ENCODE measurements around the gene CARD9. TPM values are rescaled to one million over a fixed set of nuclear protein-coding genes. Genes with fewer than 3 reads are reported as not detected.

CARD9 gene
- total and polyA plus RNA-seq, 2 of the 8 experiments (the other 6 are each of a cell fraction or from before 2014, with no cell fraction given), result 0.15 to 1.1 TPM

DNA sequence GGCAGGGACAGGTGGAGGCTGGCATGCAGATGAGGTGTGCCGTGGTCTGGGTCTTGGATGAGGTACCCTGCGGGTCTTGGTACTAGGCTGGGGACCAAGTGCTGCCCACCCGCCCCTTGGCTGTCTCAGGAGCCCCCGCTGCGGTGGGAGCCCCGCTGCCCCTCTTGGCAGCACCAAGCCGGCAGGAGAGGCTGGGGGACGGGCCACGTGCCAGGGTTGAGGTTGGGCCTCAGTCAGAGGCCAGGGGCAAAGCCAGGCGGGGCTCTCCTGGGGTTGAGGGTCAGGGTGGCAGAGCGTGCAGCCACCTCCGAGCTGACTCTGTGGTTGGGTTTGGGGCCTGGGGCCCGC is 2.0 kb downstream of the CARD9 start:
- H3K27me3 ChIP-seq (replicated peaks in 1 of 4; ENCODE audit: control insufficient read depth in 3 of 4, extremely low read depth in 1 of 4, insufficient read depth in 3 of 4, low read length in 3 of 4), result no peaks in the 10 kb centered on the region
- no peak overlapping the region for H3K18ac ChIP-seq (ENCODE audit: extremely low read depth, low read length)
- ChIA-PET POLR2A (ENCODE audit: partially characterized antibody) (interaction anchor here (0.9 to 7.2 kb wide), 6 partner anchors 10 to 67 kb away, joined by 3 to 43 read pairs (median 6); partner anchors contain the start of gene DNLZ), CTCF (ENCODE audit: partially characterized antibody) (interaction anchor here (1.8 to 3.0 kb wide), 3 partner anchors 8 to 48 kb away, joined by 8 to 19 read pairs (median 15); partner anchors contain the start of gene DNLZ)
- no peaks in the 10 kb centered on the region for H3K79me1 ChIP-seq (ENCODE audit: low read depth, low read length)
- H2AK5ac ChIP-seq (ENCODE audit: low read depth, low read length), result no peak overlapping the region
- H3K9me3 ChIP-seq (ENCODE audit: insufficient read depth in 2 of 2, low read depth in 1 of 2, low read length in 1 of 2), result no peaks in the 10 kb centered on the region
- H2BK12ac ChIP-seq (ENCODE audit: low read depth, low read length), result no peak overlapping the region
- no peak overlapping the region for H2BK5ac ChIP-seq (ENCODE audit: low read depth, low read length)
- no peak overlapping the region for H3K14ac ChIP-seq (ENCODE audit: insufficient read length)
- DNase-seq (ENCODE audit: low read depth in 1 of 2, low spot score in 2 of 2) (no peak), FAIRE-seq (no peak)
- no peak for TF ChIP-seq EP300 (IDR thresholded peaks at IDR 0.05; ENCODE audit: borderline replicate concordance in 1 of 2, low read depth in 2 of 2, low read length in 2 of 2)
- TF ChIP-seq SUZ12 (IDR thresholded peaks at IDR 0.05; ENCODE audit: low read length), result no peak
- no peak for TF ChIP-seq SIX5 (IDR thresholded peaks at IDR 0.05; ENCODE audit: low read depth, low read length)
- no peak overlapping the region for H2BK15ac ChIP-seq (ENCODE audit: low read length)
- WGBS, 2 experiments (ENCODE audit: extremely low coverage in 1 of 2, insufficient coverage in 1 of 2, insufficient read length in 1 of 2, insufficient replicate concordance in 2 of 2, low coverage in 1 of 2, low lambda C conversion rate in 2 of 2, missing lambda C conversion rate in 1 of 2), result 83% methylated on average over 6 of the region's 13 CpGs; no CpG with 5 or more reads in 1 of the 2 experiments
- H3K36me3 ChIP-seq (ENCODE audit: control insufficient read depth in 2 of 4, insufficient read depth in 4 of 4, low read length in 3 of 4), result no peaks in the 10 kb centered on the region; a peak in 1 of 8 replicates
- no peak overlapping the region for H3K9ac ChIP-seq (replicated peaks in 1 of 4; ENCODE audit: extremely low read depth in 1 of 4, low read depth in 3 of 4, low read length in 3 of 4)
- no peak overlapping the region for H3K56ac ChIP-seq (replicated peaks; ENCODE audit: insufficient read length, low read depth, low read length)
- no peak overlapping the region for H3K4me3 ChIP-seq (ENCODE audit: extremely low read depth in 1 of 4, insufficient read depth in 2 of 4, low read depth in 3 of 4, low read length in 4 of 4)
- H3K23me2 ChIP-seq (ENCODE audit: low read depth, low read length), result no peaks in the 10 kb centered on the region
- no peak overlapping the region for H3K4me2 ChIP-seq (ENCODE audit: insufficient read depth in 1 of 2, low read depth in 2 of 2, low read length in 2 of 2)
- H2BK20ac ChIP-seq (ENCODE audit: low read length), result no peak overlapping the region
- H4K20me1 ChIP-seq (replicated peaks in 1 of 2; ENCODE audit: control insufficient read depth in 1 of 2, insufficient read depth in 2 of 2, low read length in 2 of 2), result peaks cover 5 to 7% of the 10 kb centered on the region in 2 experiments
- H3K23ac ChIP-seq (ENCODE audit: insufficient read length), result no peak overlapping the region
- H3K4me1 ChIP-seq (replicated peaks in 1 of 4; ENCODE audit: control insufficient read depth in 3 of 4, insufficient read depth in 4 of 4, low read length in 3 of 4), result no peaks in the 10 kb centered on the region
- no peaks in the 10 kb centered on the region for H3K79me2 ChIP-seq (ENCODE audit: control insufficient read depth in 1 of 2, insufficient read depth in 2 of 2, low read length in 2 of 2)
- H3K4ac ChIP-seq (replicated peaks; ENCODE audit: insufficient read length, low read depth, low read length), result no peak overlapping the region
- H4K5ac ChIP-seq (ENCODE audit: insufficient read length, low read depth, low read length), result no peak overlapping the region
- no peak overlapping the region for H2AFZ ChIP-seq (ENCODE audit: low read length)
- H4K8ac ChIP-seq (ENCODE audit: extremely low read depth, insufficient read depth, low read length), result no peak overlapping the region; the same call in 1 of the 2 replicates
- H3K27ac ChIP-seq (ENCODE audit: low read depth, low read length), result no peak overlapping the region
- H4K91ac ChIP-seq (replicated peaks; ENCODE audit: insufficient read length, low read length), result no peak overlapping the region
- H2BK120ac ChIP-seq (replicated peaks; ENCODE audit: low read depth, low read length), result no peak overlapping the region
